Parathyroid adenoma (tissue), 2 donors: Measurements from ENCODE around the gene NCOR1.

Experiments used
- H2AFZ ChIP-seq: fragments of 300-600 bp; sonication (generic); one replicate; pipeline ENCODE4 v1.7.0; 2017; ENCODE audit warnings: antibody characterized with exemption, mild to moderate bottlenecking
- H3K27ac ChIP-seq: fragments of 300-600 bp; sonication (generic); one replicate; pipeline ENCODE4 v1.7.0; 2017
- H3K27me3 ChIP-seq: fragments of 300-600 bp; sonication (generic); one replicate; pipeline ENCODE4 v1.7.0; 2017; ENCODE audit warnings: low read length; ENCODE audit not compliant: control insufficient read depth, insufficient read depth
- H3K36me3 ChIP-seq: fragments of 300-600 bp; sonication (generic); one replicate; pipeline ENCODE4 v1.7.0; 2017; ENCODE audit warnings: low read length; ENCODE audit not compliant: control insufficient read depth, insufficient read depth
- H3K4me1 ChIP-seq: fragments of 300-600 bp; sonication (generic); one replicate; pipeline ENCODE4 v1.7.0; 2017; ENCODE audit warnings: control low read depth
- H3K4me2 ChIP-seq: fragments of 300-600 bp; sonication (generic); one replicate; pipeline ENCODE4 v1.7.0; 2017; ENCODE audit warnings: low read length
- H3K4me3 ChIP-seq: fragments of 300-600 bp; sonication (generic); one replicate; pipeline ENCODE4 v1.7.0; 2017; ENCODE audit warnings: low read depth, low read length
- H3K79me2 ChIP-seq: fragments of 300-600 bp; sonication (generic); one replicate; pipeline ENCODE4 v1.7.0; 2017; ENCODE audit warnings: control low read depth
- H3K9ac ChIP-seq: fragments of 300-600 bp; sonication (generic); one replicate; pipeline ENCODE4 v1.7.0; 2017; ENCODE audit warnings: mild to moderate bottlenecking
- H3K9me3 ChIP-seq: fragments of 300-600 bp; sonication (generic); one replicate; pipeline ENCODE4 v1.7.0; 2017; ENCODE audit warnings: low read length; ENCODE audit not compliant: control insufficient read depth
- TF ChIP-seq, protein P1 (sequence below): fragments of 300-600 bp; sonication (generic); IDR thresholded peaks from one replicate; pipeline ENCODE4 v1.7.0; 2017; ENCODE audit warnings: antibody characterized with exemption, mild to moderate bottlenecking
- donor health status: primary hyperparathyroidism.

NCOR1 gene

DNA sequence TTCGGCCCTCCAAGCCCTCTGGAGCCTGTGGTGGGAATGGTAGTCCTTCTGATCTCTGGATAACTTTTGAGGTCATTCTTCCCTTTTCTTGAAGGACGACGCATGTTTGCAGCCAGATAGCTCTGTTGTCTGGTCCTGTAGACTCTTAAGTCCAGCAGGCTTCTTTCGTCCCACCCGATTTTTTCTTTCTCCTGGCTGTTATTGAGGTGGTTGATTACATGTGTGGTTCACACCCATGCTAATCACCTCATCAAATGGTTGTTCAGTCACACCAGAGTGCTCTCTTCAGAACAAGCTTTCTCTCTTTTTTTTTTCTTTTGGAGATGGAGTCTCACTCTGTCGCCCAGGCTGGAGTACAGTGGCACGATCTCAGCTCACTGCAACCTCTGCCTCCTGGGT is 32.3 kb upstream of the NCOR1 start:
- Histone ChIP-seq H3K9ac (no peak overlapping the region), H2AFZ (no peak overlapping the region), H3K27ac (no peak overlapping the region), H3K4me3 (no peak overlapping the region), H3K79me2 (peaks cover 4% of the 10 kb centered on the region), H3K4me2 (no peak overlapping the region), H3K36me3 (no peaks in the 10 kb centered on the region), H3K4me1 (no peaks in the 10 kb centered on the region), H3K27me3 (no peaks in the 10 kb centered on the region), H3K9me3 (no peaks in the 10 kb centered on the region)
- TF ChIP-seq, protein P1, sequence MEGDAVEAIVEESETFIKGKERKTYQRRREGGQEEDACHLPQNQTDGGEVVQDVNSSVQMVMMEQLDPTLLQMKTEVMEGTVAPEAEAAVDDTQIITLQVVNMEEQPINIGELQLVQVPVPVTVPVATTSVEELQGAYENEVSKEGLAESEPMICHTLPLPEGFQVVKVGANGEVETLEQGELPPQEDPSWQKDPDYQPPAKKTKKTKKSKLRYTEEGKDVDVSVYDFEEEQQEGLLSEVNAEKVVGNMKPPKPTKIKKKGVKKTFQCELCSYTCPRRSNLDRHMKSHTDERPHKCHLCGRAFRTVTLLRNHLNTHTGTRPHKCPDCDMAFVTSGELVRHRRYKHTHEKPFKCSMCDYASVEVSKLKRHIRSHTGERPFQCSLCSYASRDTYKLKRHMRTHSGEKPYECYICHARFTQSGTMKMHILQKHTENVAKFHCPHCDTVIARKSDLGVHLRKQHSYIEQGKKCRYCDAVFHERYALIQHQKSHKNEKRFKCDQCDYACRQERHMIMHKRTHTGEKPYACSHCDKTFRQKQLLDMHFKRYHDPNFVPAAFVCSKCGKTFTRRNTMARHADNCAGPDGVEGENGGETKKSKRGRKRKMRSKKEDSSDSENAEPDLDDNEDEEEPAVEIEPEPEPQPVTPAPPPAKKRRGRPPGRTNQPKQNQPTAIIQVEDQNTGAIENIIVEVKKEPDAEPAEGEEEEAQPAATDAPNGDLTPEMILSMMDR = no peak

GRCh38 chr17:16243801-16244567 is 28.6 kb upstream of the NCOR1 start:
- H2AFZ ChIP-seq = no peak overlapping the region
- no peak overlapping the region for H3K4me3 ChIP-seq
- H3K4me1 ChIP-seq = no peaks in the 10 kb centered on the region
- no peak overlapping the region for H3K9ac ChIP-seq
- no peaks in the 10 kb centered on the region for H3K36me3 ChIP-seq
- H3K4me2 ChIP-seq = no peak overlapping the region
- H3K27ac ChIP-seq = no peak overlapping the region
- H3K79me2 ChIP-seq = peaks cover 5% of the 10 kb centered on the region
- no peaks in the 10 kb centered on the region for H3K27me3 ChIP-seq
- TF ChIP-seq, protein P1 = no peak
- H3K9me3 ChIP-seq = no peaks in the 10 kb centered on the region

- no peak overlapping the region for H3K4me2 ChIP-seq
- H3K36me3 ChIP-seq = no peaks in the 10 kb centered on the region
- H3K9me3 ChIP-seq = no peaks in the 10 kb centered on the region
- H3K4me1 ChIP-seq = no peaks in the 10 kb centered on the region
- no peaks in the 10 kb centered on the region for H3K27me3 ChIP-seq
- no peak overlapping the region for H3K27ac ChIP-seq
- no peak overlapping the region for H2AFZ ChIP-seq
- H3K4me3 ChIP-seq = no peak overlapping the region
- TF ChIP-seq, protein P1 = no peak
- H3K9ac ChIP-seq = no peak overlapping the region
- H3K79me2 ChIP-seq = peaks cover 7% of the 10 kb centered on the region
Observed at GRCh38 chr17:16243385-16243784, 28.1 kb upstream of the NCOR1 start.

DNA sequence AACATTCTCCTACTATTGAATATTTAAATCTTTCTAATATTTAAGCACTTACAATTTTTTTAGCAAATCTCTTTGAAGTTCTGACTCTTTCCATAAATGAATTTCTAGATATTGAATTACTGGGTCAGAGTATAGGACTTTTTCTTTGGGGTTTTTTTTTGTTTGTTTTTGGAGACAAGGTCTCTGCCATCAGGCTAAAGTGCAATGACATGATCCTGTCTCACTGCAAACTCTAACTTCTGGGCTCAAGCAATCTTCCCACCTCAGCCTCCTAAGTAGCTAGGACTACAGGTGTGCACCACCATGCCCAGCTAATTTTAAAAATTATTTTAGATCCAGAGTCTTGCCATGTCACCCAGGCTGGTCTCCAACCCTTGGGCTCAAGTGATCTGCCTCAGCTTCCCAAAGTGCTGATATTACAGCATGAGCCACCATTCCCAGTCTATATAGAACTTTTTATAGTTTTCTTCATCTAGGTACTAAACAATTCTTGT is 26.6 kb upstream of the NCOR1 start:
- H3K36me3 ChIP-seq = no peaks in the 10 kb centered on the region
- H3K27ac ChIP-seq = no peak overlapping the region
- no peaks in the 10 kb centered on the region for H3K27me3 ChIP-seq
- no peak overlapping the region for H3K9ac ChIP-seq
- no peaks in the 10 kb centered on the region for H3K4me1 ChIP-seq
- no peak overlapping the region for H3K4me3 ChIP-seq
- H2AFZ ChIP-seq = no peak overlapping the region
- TF ChIP-seq, protein P1 = no peak
- no peaks in the 10 kb centered on the region for H3K9me3 ChIP-seq
- no peak overlapping the region for H3K4me2 ChIP-seq
- H3K79me2 ChIP-seq = peaks cover 7% of the 10 kb centered on the region

GRCh38 chr17:16239931-16240330 is 24.6 kb upstream of the NCOR1 start:
- no peaks in the 10 kb centered on the region for H3K27me3 ChIP-seq
- TF ChIP-seq, protein P1 = no peak

More at GRCh38 chr17:16239931-16240330, 24.6 kb upstream of the NCOR1 start:
- no peaks in the 10 kb centered on the region for H3K36me3 ChIP-seq
- H3K4me1 ChIP-seq = no peaks in the 10 kb centered on the region
- H3K4me3 ChIP-seq = no peak overlapping the region
- H3K9me3 ChIP-seq = no peaks in the 10 kb centered on the region
- peaks cover 7% of the 10 kb centered on the region for H3K79me2 ChIP-seq
- no peak overlapping the region for H3K9ac ChIP-seq
- H3K4me2 ChIP-seq = no peak overlapping the region
- H2AFZ ChIP-seq = no peak overlapping the region
- H3K27ac ChIP-seq = no peak overlapping the region
